NOMO-1 treated with DMSO at 0.1 percent for 48 hours (cell line): ENCODE measurements around the gene WFDC8.
A peak's percentile ranks its signal among the peaks of the same experiment; 100 is the strongest.

ENCODE experiments used
- DNase-seq: peaks from one replicate; lab custom pipeline; 2025; ENCODE audit not compliant: unreplicated experiment; lab: John Stamatoyannopoulos, UW

The WFDC8 gene

GRCh38 chr20:45550765-45551164 is 28.3 kb downstream of the WFDC8 start:
- no peak for DNase-seq

GRCh38 chr20:45548410-45548809 is 30.7 kb downstream of the WFDC8 start:
- no peak for DNase-seq

- DNase-seq = no peak
Measured at GRCh38 chr20:45547206-45547770, 31.8 kb downstream of the WFDC8 start, which contains the start of gene EPPIN. Gene EPPIN (minus strand): TSS chr20:45547401. CDS start chr20:45547357, 44 bp downstream.

- peak; percentile 46 for DNase-seq
Measured at GRCh38 chr20:45545754-45546453, 33.2 kb downstream of the WFDC8 start.

GRCh38 chr20:45545351-45545750 is 33.7 kb downstream of the WFDC8 start:
- no peak for DNase-seq

- DNase-seq = no peak
Measured at GRCh38 chr20:45539382-45539781, 39.7 kb downstream of the WFDC8 start, which contains the start of gene WFDC6. Gene WFDC6 (minus strand): TSS chr20:45539482. CDS start chr20:45539407, 75 bp downstream.

GRCh38 chr20:45538209-45538799 is 40.8 kb downstream of the WFDC8 start:
- no peak for DNase-seq

GRCh38 chr20:45527294-45527693 is 51.8 kb downstream of the WFDC8 start:
- no peak for DNase-seq

- peak; percentile 65 for DNase-seq
Measured at GRCh38 chr20:45523821-45524220, 55.3 kb downstream of the WFDC8 start.

- DNase-seq = no peak
Measured at GRCh38 chr20:45518282-45518681, 60.8 kb downstream of the WFDC8 start.

- no peak for DNase-seq
Measured at GRCh38 chr20:45515147-45515913, 63.8 kb downstream of the WFDC8 start, which contains the start of gene SPINT3. Gene SPINT3 (minus strand): TSS chr20:45515622. CDS start chr20:45515608, 14 bp downstream.

GRCh38 chr20:45510242-45510862 is 68.7 kb downstream of the WFDC8 start:
- DNase-seq = no peak

GRCh38 chr20:45509091-45509490 is 70.0 kb downstream of the WFDC8 start:
- DNase-seq = no peak

GRCh38 chr20:45508068-45508886 is 70.8 kb downstream of the WFDC8 start:
- no peak for DNase-seq

GRCh38 chr20:45507011-45507820 is 71.9 kb downstream of the WFDC8 start:
- DNase-seq = no peak

GRCh38 chr20:45506398-45506797 is 72.7 kb downstream of the WFDC8 start:
- no peak for DNase-seq

GRCh38 chr20:45503403-45503802 is 75.7 kb downstream of the WFDC8 start:
- no peak for DNase-seq

- DNase-seq = no peak
Measured at GRCh38 chr20:45502561-45502960, 76.5 kb downstream of the WFDC8 start.
